HG02798 (cell line): ENCODE results near the gene GON7.
"Not testable (repeated sequence)": the region's sequence is repeated elsewhere in the genome, so short reads cannot be mapped to it uniquely, and the experiment has no call there.

Experiments used
- ATAC-seq: cut with Tn5 transposase; IDR thresholded peaks from one replicate; pipeline ENCODE4 v1.9.1; 2021; ENCODE audit warnings: mild to moderate bottlenecking; ENCODE audit not compliant: unreplicated experiment, poor library complexity

GON7 gene

GRCh38 chr14:93206793-93207467, at the start of gene GON7, which contains the start of gene UBR7:
TSS of gene GON7 (minus strand) at chr14:93207065. CDS start at chr14:93207037, 28 bp downstream.
TSS of gene UBR7 (plus strand) at chr14:93207256. CDS start at chr14:93207292, 36 bp downstream.
- peak; percentile 93 for ATAC-seq

- ATAC-seq, result no peak
Measured at GRCh38 chr14:93249128-93249831, 42.4 kb upstream of the GON7 start.

- no peak for ATAC-seq
Measured at GRCh38 chr14:93246534-93246933, 39.7 kb upstream of the GON7 start.

- no peak for ATAC-seq
Measured at GRCh38 chr14:93245764-93246420, 39.0 kb upstream of the GON7 start.

- ATAC-seq, result no peak
Measured at GRCh38 chr14:93240678-93241000, 33.8 kb upstream of the GON7 start.

GRCh38 chr14:93239869-93240677, 33.2 kb upstream of the GON7 start:
- ATAC-seq, result no peak

GRCh38 chr14:93234798-93235197, 27.9 kb upstream of the GON7 start:
- ATAC-seq, result no peak

- not testable (repeated sequence) for ATAC-seq
Measured at GRCh38 chr14:93233078-93233477, 26.2 kb upstream of the GON7 start.

GRCh38 chr14:93232159-93232558, 25.3 kb upstream of the GON7 start:
- no peak for ATAC-seq

- no peak for ATAC-seq
Measured at GRCh38 chr14:93231129-93231979, 24.5 kb upstream of the GON7 start.

- ATAC-seq, result no peak
Measured at GRCh38 chr14:93230539-93230938, 23.7 kb upstream of the GON7 start.

GRCh38 chr14:93228550-93228949, 21.7 kb upstream of the GON7 start:
- no peak for ATAC-seq

- no peak for ATAC-seq
Measured at GRCh38 chr14:93223565-93223964, 16.7 kb upstream of the GON7 start.

- ATAC-seq, result no peak
Measured at GRCh38 chr14:93220509-93220908, 13.6 kb upstream of the GON7 start.

GRCh38 chr14:93219103-93219726, 12.3 kb upstream of the GON7 start:
- peak; percentile 66 for ATAC-seq

GRCh38 chr14:93214598-93214997, 7.7 kb upstream of the GON7 start:
- no peak for ATAC-seq

GRCh38 chr14:93212432-93212831, 5.6 kb upstream of the GON7 start:
- ATAC-seq, result peak; percentile 80

GRCh38 chr14:93207468-93208308, 823 bp upstream of the GON7 start:
- ATAC-seq, result peak; percentile 39
